PC-9 (cell line): ENCODE results near the gene MRM2. TPM values are rescaled to one million over a fixed set of nuclear protein-coding genes. Genes with fewer than 3 reads are reported as not detected.

Experiments
- BruUV-seq: library from RNA; stranded (reverse); fragments of 400-500 nt; replicated peaks from 2 replicates; lab custom pipeline; 2021; lab: Mats Ljungman, UMichigan
- CTCF ChIA-PET: fragments of 300-600 bp; sonication (Branson Sonifier 250); formaldehyde crosslinking; loops from one replicate; lab custom pipeline; 2022; ENCODE audit warnings: antibody characterized with exemption; lab: Charles Lee
- POLR2A ChIA-PET: fragments of 300-600 bp; sonication (Branson Sonifier 250); formaldehyde crosslinking; loops from one replicate; lab custom pipeline; 2022; ENCODE audit warnings: antibody characterized with exemption; ENCODE audit not compliant: unreplicated experiment; lab: Charles Lee
- DNase-seq, 2 experiments: peaks; one replicate each; pipeline versions ENCODE4 v3.0.0 to v3.0.0-alpha.2; 2015 to 2022; ENCODE audit warnings: mixed read lengths in 1 of 2
- H2AFZ ChIP-seq: fragments of 200-600 bp; sonication (generic); 2 replicates; pipeline ENCODE4 v1.8.1; 2017; ENCODE audit warnings: antibody characterized with exemption
- H3F3A ChIP-seq: fragments of 200-600 bp; sonication (generic); 2 replicates; pipeline ENCODE4 v1.8.1; 2017; ENCODE audit warnings: antibody characterized with exemption, mild to moderate bottlenecking, low read depth; ENCODE audit not compliant: insufficient read depth
- H3K27ac ChIP-seq: fragments of 200-600 bp; sonication (generic); 2 replicates; pipeline ENCODE4 v1.6.1; 2016; ENCODE audit warnings: mixed run types
- H3K27me3 ChIP-seq: fragments of 200-600 bp; sonication (generic); 2 replicates; pipeline ENCODE4 v1.6.1; 2016; ENCODE audit warnings: low read depth, mixed run types; ENCODE audit not compliant: insufficient read depth
- H3K36me3 ChIP-seq: fragments of 200-600 bp; sonication (generic); 2 replicates; pipeline ENCODE4 v1.6.1; 2016; ENCODE audit warnings: low read depth, mixed run types
- H3K4me1 ChIP-seq: fragments of 200-600 bp; sonication (generic); replicated peaks from 2 replicates; pipeline ENCODE4 v1.6.1; 2016; ENCODE audit warnings: mixed run types; ENCODE audit not compliant: insufficient read depth
- H3K4me2 ChIP-seq: fragments of 200-600 bp; sonication (generic); 2 replicates; pipeline ENCODE4 v1.6.1; 2017; ENCODE audit warnings: mixed run types
- H3K4me3 ChIP-seq: fragments of 200-600 bp; sonication (generic); 2 replicates; pipeline ENCODE4 v1.6.1; 2016; ENCODE audit warnings: mixed run types
- H3K79me2 ChIP-seq: fragments of 200-600 bp; sonication (generic); 2 replicates; pipeline ENCODE4 v1.6.1; 2017; ENCODE audit warnings: low read depth, mixed run types
- H3K9me2 ChIP-seq: fragments of 200-600 bp; sonication (generic); 2 replicates; pipeline ENCODE4 v1.8.1; 2017; ENCODE audit warnings: mild to moderate bottlenecking; ENCODE audit not compliant: insufficient read depth
- H3K9me3 ChIP-seq: fragments of 200-600 bp; sonication (generic); 2 replicates; pipeline ENCODE4 v1.8.1; 2016; ENCODE audit warnings: low read depth; ENCODE audit not compliant: insufficient read depth
- H4K20me1 ChIP-seq: fragments of 200-600 bp; sonication (generic); 2 replicates; pipeline ENCODE4 v1.8.1; 2017; ENCODE audit not compliant: insufficient read depth
- EZH2 ChIP-seq: fragments of 200-600 bp; sonication (generic); IDR thresholded peaks from 2 replicates; pipeline ENCODE4 v1.8.0; 2017; ENCODE audit warnings: antibody characterized with exemption, low read depth
- intact Hi-C: fragments of 100-400 bp; cut with micrococcal nuclease; formaldehyde crosslinking; loops from one replicate; pipeline ENCODE4 v1.10.0; 2022; ENCODE audit not compliant: unreplicated experiment
- total RNA-seq: library from RNA; stranded (reverse); gene quantifications from 2 replicates; pipeline ENCODE4 v1.2.3, GENCODE V29; 2021
- TF ChIP-seq, protein P1 (sequence below): fragments of 200-600 bp; sonication (generic); conservative IDR thresholded peaks from 2 replicates; pipeline ENCODE4 v1.6.1; 2017; ENCODE audit warnings: mixed run types, antibody characterized with exemption, mild to moderate bottlenecking, moderate library complexity

Gene MRM2
- total RNA-seq, 1 experiment from 2014 or later = 36.8 TPM

DNA sequence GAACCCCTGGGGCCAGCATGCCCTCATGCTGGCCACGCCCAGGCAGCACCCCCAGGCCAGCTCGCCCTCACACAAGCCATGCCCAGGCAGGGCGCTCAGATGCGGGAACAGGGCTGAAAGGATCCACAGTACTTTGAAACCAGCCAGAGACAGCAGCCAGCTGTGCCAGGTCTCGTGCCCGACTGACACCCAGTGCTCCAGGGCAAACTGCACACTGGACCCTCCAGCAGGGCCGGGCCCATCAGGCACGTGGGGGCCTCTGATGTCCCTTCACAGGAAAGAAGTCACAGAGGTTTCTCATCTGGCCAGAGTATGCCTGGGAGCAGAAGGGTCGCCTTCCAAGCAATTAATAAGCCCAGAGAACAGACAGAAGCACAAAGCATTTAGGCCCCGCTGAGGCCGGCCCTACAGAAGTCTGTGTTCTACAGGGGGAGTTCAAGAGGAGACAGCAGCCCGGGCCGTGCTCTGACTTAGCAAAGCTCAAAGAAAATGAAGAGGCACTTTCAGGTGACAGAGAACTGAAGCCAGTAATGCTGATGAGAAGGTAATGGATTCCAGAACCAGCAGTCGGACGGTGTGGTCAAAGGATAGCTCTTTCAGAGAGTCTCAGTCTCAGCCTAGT lies 30.6 kb downstream of the MRM2 start:
- Histone ChIP-seq H3K9me3 (no peaks in the 10 kb centered on the region), H3K79me2 (no peaks in the 10 kb centered on the region), H2AFZ (no peak overlapping the region), H3K4me2 (no peak overlapping the region), H3K36me3 (peaks cover 12% of the 10 kb centered on the region; the same call in 1 of the 2 replicates), H3K27me3 (no peaks in the 10 kb centered on the region), H3K4me1 (no peaks in the 10 kb centered on the region), H3F3A (no peaks in the 10 kb centered on the region), H3K27ac (no peak overlapping the region), H4K20me1 (peaks cover 4% of the 10 kb centered on the region; the same call in 1 of the 2 replicates), H3K9me2 (no peaks in the 10 kb centered on the region), H3K4me3 (no peak overlapping the region)
- no peak for DNase-seq
- POLR2A ChIA-PET = no interaction called here
- CTCF ChIA-PET = interaction anchor here (0.5 kb wide), 1 partner anchor 707 kb away, joined by 5 read pairs; no protein-coding TSS in a partner anchor
- BruUV-seq = no TSS peak
- TF ChIP-seq, protein P1, sequence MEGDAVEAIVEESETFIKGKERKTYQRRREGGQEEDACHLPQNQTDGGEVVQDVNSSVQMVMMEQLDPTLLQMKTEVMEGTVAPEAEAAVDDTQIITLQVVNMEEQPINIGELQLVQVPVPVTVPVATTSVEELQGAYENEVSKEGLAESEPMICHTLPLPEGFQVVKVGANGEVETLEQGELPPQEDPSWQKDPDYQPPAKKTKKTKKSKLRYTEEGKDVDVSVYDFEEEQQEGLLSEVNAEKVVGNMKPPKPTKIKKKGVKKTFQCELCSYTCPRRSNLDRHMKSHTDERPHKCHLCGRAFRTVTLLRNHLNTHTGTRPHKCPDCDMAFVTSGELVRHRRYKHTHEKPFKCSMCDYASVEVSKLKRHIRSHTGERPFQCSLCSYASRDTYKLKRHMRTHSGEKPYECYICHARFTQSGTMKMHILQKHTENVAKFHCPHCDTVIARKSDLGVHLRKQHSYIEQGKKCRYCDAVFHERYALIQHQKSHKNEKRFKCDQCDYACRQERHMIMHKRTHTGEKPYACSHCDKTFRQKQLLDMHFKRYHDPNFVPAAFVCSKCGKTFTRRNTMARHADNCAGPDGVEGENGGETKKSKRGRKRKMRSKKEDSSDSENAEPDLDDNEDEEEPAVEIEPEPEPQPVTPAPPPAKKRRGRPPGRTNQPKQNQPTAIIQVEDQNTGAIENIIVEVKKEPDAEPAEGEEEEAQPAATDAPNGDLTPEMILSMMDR = no peak
- no peak for TF ChIP-seq EZH2
- intact Hi-C loops = no loop called here

DNA sequence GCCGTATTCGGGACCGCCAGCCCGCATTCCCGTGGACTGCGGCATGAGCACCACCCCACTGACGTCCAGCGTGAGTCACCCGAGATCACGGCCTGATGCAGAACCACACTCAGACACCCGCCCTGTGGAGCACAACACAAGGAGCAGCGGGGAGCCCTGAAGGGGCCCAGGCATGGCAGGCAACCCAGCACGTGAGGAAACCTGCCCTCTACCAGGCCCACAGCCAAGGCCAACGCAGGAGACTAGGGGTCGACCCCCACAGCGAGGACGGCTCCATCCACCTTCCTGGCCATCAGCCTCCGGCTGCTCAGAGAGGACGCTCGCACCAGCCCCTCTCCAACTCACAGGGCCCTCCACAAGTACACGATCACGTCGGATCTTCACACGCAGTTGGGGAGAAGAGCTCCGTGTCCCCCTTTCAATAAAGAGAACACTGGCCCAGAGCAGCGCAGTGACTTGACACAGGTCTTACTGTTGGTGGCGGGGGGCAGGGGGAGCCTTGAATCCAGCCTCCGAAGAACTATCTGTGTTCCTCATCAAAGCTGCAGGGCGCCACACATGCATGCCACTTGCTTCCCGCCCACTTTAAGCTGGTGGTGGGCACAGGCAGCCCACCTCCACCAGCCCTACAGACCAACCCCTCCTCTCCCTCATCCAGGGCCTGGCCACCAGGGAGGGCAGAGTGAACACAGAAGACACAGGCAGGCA lies 31.3 kb downstream of the MRM2 start:
- TF ChIP-seq, protein P1 = no peak
- no peak for TF ChIP-seq EZH2
- CTCF ChIA-PET = interaction anchor here (0.5 kb wide), 1 partner anchor 706 kb away, joined by 5 read pairs; no protein-coding TSS in a partner anchor
- no peaks in the 10 kb centered on the region for H3F3A ChIP-seq

DNA sequence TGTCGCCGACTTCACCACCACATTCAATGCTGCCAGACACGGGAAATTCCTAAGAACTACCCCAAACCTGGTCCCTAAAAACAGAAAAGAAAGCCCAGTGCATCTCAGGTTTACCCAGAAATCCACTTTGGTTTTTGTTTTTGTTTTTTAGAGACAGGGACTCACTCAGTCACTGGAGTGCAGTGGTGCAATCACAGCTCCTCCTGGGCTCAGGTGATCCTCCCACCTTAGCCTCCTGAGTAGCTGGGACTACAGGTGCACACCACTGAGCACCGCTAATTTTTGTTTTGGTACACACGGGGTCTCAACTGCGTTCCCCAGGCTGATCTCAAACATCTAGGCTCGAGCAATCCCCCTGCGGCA lies 32.1 kb downstream of the MRM2 start:
- intact Hi-C loops = loop anchor here (5.0 to 10.0 kb wide), 2 partner anchors 545 to 633 kb away; no protein-coding TSS in a partner anchor
- H2AFZ ChIP-seq = no peak overlapping the region
- DNase-seq = no peak
- no peaks in the 10 kb centered on the region for H3F3A ChIP-seq
- no peaks in the 10 kb centered on the region for H3K27me3 ChIP-seq
- no peaks in the 10 kb centered on the region for H3K4me1 ChIP-seq
- H3K9me3 ChIP-seq = no peaks in the 10 kb centered on the region
- no peak overlapping the region for H3K4me2 ChIP-seq
- H4K20me1 ChIP-seq = peaks cover 8% of the 10 kb centered on the region; the same call in 1 of the 2 replicates
- no peaks in the 10 kb centered on the region for H3K79me2 ChIP-seq
- BruUV-seq = no TSS peak
- H3K4me3 ChIP-seq = no peak overlapping the region
- H3K9me2 ChIP-seq = no peaks in the 10 kb centered on the region
- H3K27ac ChIP-seq = no peak overlapping the region
- TF ChIP-seq, protein P1 = no peak
- TF ChIP-seq EZH2 = no peak
- H3K36me3 ChIP-seq = peaks cover 7% of the 10 kb centered on the region; the same call in 1 of the 2 replicates
- POLR2A ChIA-PET = no interaction called here
- CTCF ChIA-PET = interaction anchor here (0.6 kb wide), 1 partner anchor 35 kb away, joined by 15 read pairs; no protein-coding TSS in a partner anchor

More for the DNA sequence above, 31.3 kb downstream of the MRM2 start:
- Histone ChIP-seq H3K4me3 (no peak overlapping the region), H2AFZ (no peak overlapping the region), H3K4me2 (no peak overlapping the region), H3K27me3 (no peaks in the 10 kb centered on the region), H3K36me3 (peaks cover 12% of the 10 kb centered on the region; the same call in 1 of the 2 replicates), H3K9me3 (no peaks in the 10 kb centered on the region), H3K9me2 (no peaks in the 10 kb centered on the region), H3K27ac (no peak overlapping the region), H3K79me2 (no peaks in the 10 kb centered on the region), H3K4me1 (no peaks in the 10 kb centered on the region), H4K20me1 (peaks cover 4% of the 10 kb centered on the region; the same call in 1 of the 2 replicates)
- intact Hi-C loops = no loop called here
- BruUV-seq = no TSS peak
- POLR2A ChIA-PET = no interaction called here
- no peak for DNase-seq
